Stimulated activated CD8-positive, alpha-beta memory T cell treated with anti-CD3 and anti-CD28 coated beads, Interleukin-4, amount 100 ng/mL, for 48 hours (primary cell): ENCODE measurements around the gene SLC5A10.
A peak's percentile ranks its signal among the peaks of the same experiment; 100 is the strongest.
"Not testable (repeated sequence)": the region's sequence is repeated elsewhere in the genome, so short reads cannot be mapped to it uniquely, and the experiment has no call there.

Experiments used
- DNase-seq: peaks from one replicate; pipeline ENCODE4 v3.0.0-alpha.2; 2020

Gene SLC5A10

DNA sequence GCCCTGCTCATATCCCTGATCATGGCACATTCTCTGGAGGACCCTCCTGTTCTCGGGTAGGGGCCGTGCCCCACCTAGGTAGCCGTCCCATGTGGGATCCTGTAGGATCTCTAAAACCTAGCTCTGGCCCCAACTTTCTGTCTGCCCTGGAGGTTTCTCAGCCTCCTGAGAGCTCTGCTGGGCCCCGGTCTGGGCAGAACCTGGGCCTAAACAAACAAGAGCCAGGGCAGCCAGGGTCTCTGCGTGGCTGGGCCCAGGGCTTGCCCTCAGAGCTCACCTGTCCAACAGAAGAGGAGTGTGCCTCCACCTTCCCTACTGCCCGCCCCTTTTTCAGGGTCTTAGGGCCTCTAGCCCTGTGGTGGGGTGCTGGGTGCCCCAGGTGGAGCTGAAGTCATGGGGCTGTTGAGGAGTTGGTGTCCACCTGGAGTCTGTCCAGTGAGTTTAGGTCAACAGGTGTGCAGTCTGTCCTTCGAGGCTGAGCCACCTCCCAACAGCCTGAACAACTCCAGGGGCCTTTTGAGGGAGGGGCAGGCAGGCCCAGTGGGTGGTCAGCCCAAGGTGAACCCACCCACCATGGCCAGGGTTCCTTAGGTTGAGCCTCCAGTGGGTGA, 69.2 kb downstream of the SLC5A10 start:
- not testable (repeated sequence) for DNase-seq

DNA sequence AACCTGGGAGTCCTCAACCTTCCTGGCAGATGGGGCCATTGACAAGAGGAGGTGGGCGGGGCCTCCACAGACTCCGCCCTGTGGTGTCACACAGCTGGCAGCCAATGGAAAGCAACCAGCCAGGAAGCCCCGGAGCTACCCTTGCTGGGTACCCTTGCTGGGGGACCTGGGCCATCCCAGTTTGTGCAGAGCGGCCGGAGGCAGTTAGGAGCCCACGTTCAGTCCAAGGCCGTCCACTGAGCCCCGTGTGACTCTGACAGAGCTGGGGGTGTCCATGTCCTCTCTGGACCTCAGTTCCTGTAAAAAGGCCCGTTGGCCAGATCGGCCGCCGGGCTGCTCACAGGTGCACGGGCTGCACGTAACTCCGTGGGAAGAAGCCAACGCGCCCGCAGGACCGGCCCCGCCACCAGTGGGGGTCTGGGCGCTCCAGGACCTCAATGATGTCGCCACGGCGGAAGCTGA, 69.7 kb downstream of the SLC5A10 start:
- DNase-seq = peak; percentile 76

DNA sequence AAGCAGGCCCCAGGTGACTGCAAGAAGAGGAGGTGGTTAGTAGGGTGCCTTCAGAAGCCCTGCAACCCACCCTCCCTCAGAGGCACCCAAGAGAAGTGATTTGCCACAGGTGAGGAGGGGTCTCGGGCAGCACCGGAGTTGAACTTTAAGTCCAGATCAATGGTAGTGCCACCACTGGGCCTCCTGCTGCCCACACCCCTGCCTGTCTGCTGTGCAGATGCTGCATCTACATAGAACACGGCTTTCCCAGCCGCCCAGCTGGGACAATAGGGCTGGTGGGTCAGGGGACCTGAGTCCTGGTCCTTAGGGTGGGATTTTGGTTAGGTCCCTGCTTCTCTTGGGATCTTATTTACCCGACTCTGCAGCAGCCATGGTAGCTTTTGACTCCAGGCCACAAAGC, 70.2 kb downstream of the SLC5A10 start:
- no peak for DNase-seq

DNA sequence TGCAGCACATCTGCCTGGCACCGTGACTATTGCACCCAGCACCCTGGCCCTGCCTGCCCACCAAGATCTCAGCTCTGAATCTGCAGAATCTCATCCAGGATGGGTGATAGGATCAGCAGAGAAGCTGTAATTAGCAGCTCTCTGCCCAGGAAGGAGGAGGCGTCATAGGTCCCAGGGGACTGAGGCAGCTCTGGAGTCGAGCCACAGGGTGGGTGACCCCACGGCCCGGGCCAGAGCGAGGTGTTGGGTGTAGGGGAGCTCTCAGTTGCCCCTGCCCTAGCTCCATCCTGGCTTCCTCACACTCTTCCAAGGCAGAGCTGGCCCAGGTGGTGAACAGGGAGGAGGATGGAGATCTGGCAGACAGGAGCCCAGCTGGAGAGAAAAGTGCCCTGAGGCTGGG, 70.8 kb downstream of the SLC5A10 start:
- DNase-seq = no peak

DNA sequence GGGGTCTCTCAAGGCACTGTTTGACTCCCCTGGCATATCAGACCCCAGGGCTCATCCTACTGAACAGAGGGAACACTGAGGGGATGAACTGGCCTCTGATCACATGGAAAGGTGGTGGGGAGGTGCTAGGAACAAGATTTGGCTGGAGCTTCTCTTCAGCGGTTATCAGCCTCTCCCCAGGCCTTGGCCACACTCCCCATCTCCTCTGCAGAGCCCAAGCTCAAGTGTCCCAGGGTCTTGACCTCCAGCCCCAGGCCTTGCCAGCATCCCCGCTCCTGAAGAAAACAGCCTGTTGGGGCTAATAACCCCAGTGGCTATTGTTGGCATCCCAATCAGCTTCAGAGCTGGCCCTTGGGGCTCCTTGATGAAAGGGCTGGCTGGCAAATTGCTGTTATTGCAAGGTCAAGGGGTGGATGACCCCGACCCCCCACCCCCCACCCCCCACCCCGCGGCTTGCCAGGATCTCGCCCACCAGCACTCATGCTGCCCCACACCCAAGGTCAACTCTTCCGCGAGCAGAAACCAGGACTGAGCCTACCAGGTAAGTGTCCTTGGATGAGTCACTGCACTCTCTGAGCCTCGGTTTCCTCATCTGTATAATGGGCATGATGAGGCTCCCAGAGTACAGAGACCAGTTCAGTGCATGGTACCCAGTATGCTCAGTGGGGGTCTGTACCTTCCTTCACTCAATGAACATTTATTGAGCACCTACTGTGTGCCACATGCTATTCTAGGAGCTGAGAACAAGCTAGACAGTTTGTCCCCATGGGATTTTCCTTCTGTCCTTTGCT, 71.4 kb downstream of the SLC5A10 start:
- DNase-seq = no peak

DNA sequence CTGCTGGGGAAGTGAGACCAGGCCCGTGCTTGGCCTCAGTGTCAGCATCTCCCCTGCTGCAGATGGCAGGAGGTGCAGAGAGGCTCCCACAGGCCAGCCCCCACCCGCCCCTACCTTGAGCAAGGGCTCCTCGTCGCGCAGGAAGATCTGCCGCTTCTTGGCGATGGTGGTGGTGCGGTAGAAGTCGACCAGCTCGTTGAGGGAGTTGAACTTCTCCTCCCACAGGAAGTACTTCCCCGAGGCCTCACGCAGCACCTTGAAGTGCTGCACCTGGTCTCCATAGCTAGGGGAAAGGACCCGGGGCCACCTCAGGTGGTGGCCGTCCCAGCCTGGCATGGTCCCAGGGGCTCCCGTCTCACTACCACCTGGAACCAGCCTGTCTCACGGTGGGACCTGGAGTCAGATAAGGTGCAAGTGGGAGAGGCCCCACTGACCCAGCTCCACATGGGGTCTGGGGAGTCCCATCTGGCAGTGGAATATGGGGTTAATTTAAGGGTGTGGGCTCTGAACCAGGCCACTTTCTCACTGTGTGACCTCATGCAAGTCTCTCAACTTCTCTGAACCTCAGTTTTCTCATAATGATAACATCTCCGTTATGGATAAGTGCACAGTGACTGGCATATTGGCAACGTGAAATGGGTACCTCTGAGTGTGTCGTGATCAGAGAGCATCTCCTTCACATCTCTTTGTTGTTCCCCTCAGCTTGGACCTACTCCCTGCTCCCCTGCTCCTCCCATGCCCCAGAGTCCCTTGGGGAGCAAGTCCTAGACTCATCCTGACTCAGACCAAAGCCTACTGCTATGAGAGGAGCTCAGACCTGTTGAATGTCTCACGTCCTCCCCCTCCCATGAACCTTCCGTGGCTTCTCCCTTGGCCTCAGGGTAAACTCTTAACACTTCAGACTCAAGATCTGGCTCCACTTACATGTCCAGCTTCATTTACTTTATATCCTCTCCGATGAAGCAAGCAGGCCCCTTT, 72.4 kb downstream of the SLC5A10 start:
- DNase-seq = no peak

DNA sequence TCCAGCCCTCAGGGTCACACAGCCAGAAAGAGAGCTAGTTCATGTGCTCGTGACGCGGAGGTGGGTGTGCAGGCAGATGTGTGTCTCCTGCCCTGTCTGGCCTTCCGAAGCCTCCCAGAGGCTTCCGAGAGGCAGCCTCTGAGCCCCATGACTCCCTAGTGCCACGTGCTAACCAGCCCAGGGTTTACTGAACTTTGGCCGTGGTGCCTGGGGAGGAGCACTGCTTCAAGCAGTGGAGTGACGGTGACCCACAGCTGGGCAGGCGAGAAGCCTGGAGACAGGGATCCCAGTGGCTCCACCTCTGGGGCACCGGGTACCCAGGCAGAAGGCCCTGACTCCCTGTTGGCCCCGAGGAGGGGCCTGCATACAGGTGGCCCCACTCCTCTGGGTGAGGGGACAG, 76.7 kb downstream of the SLC5A10 start:
- not testable (repeated sequence) for DNase-seq

DNA sequence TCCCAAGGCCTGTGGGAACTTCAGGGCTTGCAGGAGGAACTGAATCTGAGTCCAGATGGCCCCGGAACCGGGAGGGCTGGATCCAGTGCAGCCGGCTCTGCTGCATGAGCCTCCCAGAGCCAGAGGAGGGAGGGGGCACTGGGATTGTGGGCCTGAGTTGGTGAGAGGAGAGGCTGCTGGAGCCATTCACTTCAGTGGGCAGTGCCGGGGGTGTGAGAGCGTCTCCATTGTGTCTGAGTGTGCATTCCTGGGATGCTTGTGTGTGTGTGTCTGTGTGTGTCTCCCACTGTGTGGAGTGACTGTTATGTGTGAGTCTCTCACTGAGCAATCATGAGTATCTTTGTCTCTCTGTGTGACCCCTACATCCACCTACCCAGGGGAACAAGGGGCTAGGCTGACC, 77.8 kb downstream of the SLC5A10 start:
- DNase-seq = not testable (repeated sequence)

DNA sequence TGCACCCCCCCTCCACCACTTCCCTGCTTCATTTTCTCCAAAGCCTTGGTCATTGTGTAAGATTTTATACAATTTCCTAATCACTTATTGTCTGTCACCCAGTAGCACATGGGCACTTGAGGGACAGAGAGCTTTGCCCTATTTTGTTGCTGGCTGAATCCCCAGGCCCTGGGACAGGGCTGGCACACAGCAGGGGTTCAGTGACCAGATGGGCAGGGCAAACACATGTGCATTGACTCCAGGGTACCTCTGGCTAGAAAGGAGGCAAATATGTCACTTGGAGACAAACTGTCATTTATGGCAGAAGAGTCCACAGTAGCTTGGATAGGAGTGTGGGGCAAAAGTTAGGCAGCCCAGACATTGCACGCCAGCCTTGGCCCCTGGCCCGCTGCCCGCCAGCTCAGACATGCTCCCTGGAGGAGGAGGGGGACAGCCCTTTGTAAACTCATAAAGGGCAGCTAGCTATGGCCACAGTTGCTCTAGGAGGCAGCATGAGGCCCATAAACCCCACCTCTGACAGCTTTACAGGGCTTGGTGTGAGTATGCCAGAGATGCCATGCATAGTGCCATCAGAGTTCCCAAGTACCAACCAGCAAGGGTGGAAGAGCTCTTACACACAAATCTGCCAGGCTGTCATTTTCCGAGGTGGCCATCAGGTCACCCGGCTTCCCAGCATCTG, 78.9 kb downstream of the SLC5A10 start:
- not testable (repeated sequence) for DNase-seq

DNA sequence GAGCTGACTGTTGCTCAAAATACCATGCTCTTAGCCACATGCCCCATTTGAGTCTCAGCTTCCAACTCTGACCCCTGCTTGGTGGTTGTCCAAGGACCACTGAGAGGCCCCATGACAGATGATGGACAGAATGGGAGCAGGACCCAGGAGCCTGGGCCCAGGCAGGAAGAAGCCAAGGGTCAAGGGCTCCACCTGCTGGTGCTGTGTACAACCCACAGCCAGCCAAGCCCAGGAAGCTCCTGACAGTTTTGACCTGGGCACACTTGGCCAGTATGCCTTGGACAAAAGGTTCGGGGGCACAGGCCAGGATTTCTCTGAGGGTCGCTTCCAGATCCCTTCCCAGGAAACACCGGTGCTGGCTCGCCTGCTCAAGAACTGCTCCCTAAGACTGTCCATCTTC, 79.8 kb downstream of the SLC5A10 start:
- peak; percentile 73 for DNase-seq

DNA sequence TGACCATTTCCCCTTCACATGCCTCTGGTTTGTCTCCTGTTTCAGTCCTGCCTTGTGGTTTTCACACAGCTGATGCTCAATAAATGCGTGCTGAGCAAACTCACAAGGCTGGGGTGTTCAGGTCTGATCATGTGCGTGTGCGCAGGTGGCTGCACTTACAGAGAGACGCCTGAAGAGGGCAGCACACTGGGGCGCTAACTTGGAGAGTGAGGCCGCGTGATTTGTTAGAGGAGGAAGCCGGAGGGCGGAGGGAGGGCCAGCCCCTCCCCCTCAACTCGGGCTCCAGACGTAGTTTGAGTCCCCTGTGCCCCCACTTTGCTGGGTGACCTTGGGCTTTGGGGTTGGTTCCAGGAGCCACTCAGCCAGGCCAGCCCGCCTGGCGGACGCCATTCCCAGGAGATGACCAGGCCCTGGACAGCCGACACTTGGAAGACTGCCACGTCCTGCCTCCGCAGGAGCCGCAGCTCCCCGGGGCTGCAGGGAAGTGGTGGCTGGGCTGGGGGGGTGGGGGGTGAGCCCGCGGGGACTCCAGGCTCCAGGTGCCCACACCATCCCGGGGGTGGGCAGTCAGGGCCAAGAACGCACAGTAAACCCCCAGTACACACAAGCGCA, 80.5 kb downstream of the SLC5A10 start:
- not testable (repeated sequence) for DNase-seq

DNA sequence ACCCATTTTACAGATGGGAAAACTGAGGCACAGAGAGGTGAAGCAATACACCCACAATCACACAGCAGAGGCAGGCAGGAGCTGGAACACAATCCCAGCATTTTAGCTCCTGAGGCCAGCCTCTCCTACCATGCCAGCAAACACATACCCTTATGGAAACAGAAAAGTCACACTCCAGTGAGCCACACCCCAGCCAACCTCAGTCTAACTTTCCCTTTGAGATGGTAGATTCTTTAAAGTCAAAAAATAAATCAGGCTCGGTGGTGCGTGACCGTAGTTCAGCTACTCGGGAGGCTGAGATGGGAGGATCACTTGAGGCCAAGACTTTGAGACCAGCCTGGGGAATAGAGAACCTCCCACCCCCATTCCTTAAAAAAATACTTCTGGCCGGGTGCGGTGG, 84.2 kb downstream of the SLC5A10 start:
- not testable (repeated sequence) for DNase-seq

DNA sequence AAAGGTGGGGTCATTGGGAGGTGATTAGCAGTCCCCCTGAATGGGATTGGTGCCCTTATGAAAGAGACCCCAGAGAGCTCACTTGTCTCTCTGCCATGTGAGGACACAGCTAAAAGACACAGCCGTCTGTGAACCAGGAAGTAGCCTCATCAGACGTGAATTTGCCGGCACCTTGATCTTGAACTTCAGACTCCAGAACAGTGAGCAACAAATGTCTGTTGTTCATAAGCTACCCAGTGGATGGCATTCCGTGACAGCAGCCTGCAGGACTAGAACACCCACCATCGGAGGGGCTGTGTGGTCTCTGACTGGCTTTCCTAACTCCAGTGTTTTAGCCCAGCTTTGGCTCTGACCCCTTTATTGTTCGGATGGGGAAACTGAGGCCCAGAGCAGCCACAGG, 85.6 kb downstream of the SLC5A10 start:
- DNase-seq = not testable (repeated sequence)

DNA sequence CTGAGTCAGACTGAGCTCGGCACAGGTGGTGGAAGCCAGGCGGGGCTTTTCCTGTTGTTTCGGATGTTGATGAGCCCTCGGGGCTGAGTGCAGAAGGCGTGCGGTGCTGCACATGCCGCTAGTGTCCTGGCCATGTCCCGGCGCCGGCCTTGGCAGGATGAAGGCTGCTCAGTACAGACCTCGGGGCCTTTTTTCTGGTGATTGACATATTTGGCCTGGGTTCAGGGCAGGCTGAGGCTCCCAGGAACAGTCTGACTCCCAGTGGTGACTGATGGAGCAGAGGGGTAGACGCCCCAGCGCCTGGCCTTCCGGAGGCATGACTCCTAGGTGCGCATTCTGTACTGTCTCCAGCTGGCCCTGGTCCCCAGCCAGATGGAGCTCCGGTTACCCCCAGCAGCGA, 86.0 kb downstream of the SLC5A10 start:
- not testable (repeated sequence) for DNase-seq

DNA sequence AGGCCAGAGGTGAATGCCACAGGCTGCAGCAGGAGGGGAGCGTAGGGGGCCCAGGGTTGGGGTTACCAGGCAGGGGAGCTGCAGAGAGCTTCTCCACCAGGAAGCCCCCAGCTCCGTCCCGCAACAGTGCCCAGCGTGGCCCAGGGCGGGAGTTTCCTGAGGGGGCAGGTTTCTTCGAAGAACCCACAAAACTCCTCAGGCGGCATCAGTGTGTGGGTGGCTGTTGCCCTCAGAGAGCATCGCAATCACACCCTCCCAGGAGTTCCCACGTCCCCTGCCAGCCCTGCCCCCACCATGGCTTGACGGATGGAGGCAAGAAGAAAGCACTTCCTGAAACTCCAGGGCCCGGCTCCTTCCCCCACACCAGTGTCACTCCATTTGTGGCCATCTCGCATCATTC, 86.8 kb downstream of the SLC5A10 start:
- DNase-seq = not testable (repeated sequence)

DNA sequence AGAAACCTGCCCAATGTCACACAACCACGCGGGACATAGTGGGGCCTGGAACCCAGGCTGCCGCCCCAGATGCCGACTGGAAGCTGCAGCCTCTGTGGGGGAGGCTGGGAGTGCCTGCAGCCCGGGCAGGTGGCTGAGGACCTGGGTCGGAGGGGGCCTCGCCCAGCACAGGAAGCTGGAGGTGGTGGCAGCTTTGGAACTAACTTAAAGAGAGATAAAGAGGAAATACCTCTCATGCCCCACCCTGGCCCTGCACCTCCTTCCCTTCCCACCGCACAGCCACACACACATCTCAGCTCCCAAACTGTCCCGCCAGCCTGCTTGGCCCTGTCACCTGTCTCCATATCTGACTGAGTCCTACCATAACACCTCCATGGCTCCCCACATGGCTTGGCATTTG, 88.4 kb downstream of the SLC5A10 start:
- DNase-seq = not testable (repeated sequence)

DNA sequence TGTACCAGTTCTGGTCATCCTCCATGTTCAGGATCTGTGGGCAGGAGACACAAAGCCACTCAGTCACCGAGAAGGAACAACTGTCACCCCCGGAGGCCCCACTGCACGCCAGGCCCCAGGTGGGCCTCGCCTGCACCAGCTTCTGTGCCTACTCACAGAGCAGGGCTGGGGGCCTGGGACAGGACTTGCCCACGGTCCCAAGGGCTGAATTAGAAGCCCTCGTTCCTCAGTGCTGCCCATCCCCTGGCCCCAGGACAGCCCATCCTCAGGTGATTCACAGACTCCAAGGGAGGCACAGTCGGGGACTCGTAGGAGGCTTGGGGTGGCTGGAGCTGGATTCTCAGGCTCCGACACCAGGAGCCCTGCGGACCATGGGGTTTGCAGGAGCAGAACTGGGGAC, 89.9 kb downstream of the SLC5A10 start:
- DNase-seq = not testable (repeated sequence)

DNA sequence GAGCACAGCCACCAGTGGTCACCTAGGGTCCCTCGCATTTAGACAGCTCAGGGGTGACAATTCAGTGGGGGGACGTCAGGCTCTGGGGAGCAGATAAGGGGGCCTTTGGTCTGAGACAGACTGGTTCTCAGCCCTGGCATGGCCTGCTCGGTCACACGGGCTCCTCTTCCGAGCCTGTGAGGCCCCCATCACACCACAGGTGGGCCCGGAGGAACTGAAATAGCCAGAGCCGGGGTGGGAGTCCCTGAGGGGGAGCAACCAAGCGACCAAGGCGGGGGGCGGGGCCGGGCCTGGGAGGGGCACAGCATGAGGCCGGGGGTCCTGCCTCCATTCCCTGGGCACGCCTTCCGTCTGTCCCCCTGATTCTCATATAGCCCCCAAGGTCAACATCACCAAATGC, 90.4 kb downstream of the SLC5A10 start:
- not testable (repeated sequence) for DNase-seq

DNA sequence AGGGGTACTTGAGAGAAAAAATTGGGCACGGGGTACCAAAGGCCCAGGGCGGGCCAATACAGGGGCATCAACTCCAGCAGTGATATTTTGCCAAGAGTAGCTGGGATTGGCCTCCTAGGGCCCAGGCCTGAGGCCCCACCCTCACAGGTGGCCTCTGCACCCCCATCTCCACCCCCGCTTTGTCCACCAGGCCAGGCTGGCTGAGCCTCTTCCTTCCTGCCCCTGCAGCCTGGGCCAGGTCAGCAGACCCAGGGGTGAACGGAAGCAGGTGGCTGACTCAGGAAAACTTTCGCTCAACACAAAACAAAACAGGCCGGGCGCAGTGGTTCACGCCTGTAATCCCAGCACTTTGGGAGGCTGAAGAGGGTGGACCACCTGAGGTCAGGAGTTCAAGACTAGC, 91.1 kb downstream of the SLC5A10 start:
- DNase-seq = not testable (repeated sequence)

DNA sequence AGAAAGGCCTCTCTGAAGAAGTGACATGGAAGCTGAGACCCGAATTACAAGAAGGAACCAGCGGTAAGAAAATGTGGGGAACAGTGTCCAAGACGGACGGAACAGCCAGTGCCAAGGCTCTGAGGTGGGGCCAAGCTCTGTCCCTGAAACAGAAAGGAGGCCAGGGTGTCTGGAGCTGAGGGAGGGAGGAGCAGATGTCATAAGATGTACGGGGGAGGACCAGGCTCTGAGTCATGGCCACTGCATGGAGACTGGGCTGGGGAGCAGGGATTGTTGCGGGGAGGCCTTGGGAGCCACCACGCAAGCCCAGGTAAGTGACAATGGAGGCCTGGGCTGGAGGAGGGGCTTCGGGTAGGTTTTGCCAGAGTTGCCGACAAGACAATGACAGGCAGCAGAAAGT, 92.7 kb downstream of the SLC5A10 start:
- not testable (repeated sequence) for DNase-seq

DNA sequence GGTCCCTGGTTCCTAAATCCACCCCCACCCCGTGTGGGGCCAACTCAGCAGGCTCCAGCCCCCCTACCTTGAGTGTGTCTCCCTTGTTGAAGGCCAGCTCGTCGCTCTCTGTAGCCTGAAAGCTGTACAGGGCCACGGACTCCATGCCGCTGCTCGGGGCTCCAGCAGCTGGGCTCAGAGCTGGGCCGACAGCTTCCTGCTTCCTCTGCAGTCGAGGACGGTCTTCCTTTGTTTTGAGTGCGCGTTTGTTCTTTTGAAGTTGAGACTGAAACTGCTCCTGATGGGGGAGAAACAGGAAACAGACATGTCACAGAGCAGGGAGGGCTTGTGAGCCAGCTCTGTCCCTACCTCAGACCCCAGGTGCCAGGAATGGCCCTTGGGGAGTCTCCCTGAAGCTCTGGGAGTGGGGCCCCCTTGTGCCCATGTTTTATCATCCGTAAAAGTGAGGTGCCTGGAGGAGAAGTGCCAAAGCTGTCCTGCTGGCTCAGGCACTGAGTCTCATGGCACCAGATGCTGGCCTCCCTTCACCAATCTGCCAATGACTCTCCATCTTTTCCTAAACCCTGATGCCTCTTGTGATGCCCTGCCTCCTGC, 94.9 kb downstream of the SLC5A10 start, which contains the start of gene GRAP:
TSS of gene GRAP (minus strand) at position 176 of the 594 bp plus-strand sequence. CDS start at position 145, 31 bp downstream.
- not testable (repeated sequence) for DNase-seq
